Lower lobe of right lung (tissue), 2 donors: ENCODE results near the gene TXNDC17. TPM values are rescaled to one million over a fixed set of nuclear protein-coding genes. Genes with fewer than 3 reads are reported as not detected.

Experiments
- ATAC-seq, 2 donors: fragments of 200-7000 bp; cut with Tn5 transposase; one replicate each; pipeline ENCODE4 v1.9.1; 2020 to 2022; ENCODE audit warnings: mild to moderate bottlenecking in 2 of 2, moderate library complexity in 2 of 2
- DNase-seq: peaks from one replicate; pipeline ENCODE4 v3.0.0-alpha.2; 2020
- H3K27ac ChIP-seq: fragments of 200-600 bp; one replicate; pipeline ENCODE4 v1.8.0; 2022
- H3K27me3 ChIP-seq: fragments of 200-600 bp; one replicate; pipeline ENCODE4 v1.8.0; 2022; ENCODE audit warnings: low read depth
- H3K36me3 ChIP-seq: fragments of 200-600 bp; one replicate; pipeline ENCODE4 v1.8.0; 2022; ENCODE audit warnings: mild to moderate bottlenecking
- H3K4me1 ChIP-seq: fragments of 200-600 bp; one replicate; pipeline ENCODE4 v1.8.0; 2022
- H3K4me3 ChIP-seq: fragments of 200-600 bp; one replicate; pipeline ENCODE4 v1.8.0; 2022; ENCODE audit warnings: mild to moderate bottlenecking
- H3K9me3 ChIP-seq: fragments of 200-600 bp; one replicate; pipeline ENCODE4 v1.8.0; 2022
- CTCF ChIP-seq: fragments of 200-600 bp; IDR thresholded peaks from one replicate; pipeline ENCODE4 v1.8.0; 2022; ENCODE audit warnings: antibody characterized with exemption, mild to moderate bottlenecking
- intact Hi-C: fragments of 100-400 bp; cut with DNase I; formaldehyde crosslinking; loops from one replicate; pipeline ENCODE4 v1.11.0; 2022
- total RNA-seq: library from RNA; stranded (reverse); fragmentation: NEBNext Ultra II Directional; extraction: Animal tissue kit (Norgen Biotek cat#: 25700); gene quantifications from one replicate; pipeline ENCODE4 v1.2.1, GENCODE V29; 2021
- donor health status: DM: no; HTN: yes; CAD: no; lungs with severe emphysema.

TXNDC17 gene
- total RNA-seq, 1 donor from 2014 or later = 50.4 TPM

GRCh38 chr17:6670999-6671398 is 30.1 kb downstream of the TXNDC17 start:
- intact Hi-C loops = no loop called here
- no peak for DNase-seq

GRCh38 chr17:6671431-6671830 is 30.6 kb downstream of the TXNDC17 start:
- no peak for ATAC-seq
- Histone ChIP-seq H3K27ac (no peak overlapping the region), H3K36me3 (no peaks in the 10 kb centered on the region), H3K4me1 (no peaks in the 10 kb centered on the region), H3K27me3 (peaks cover 8% of the 10 kb centered on the region), H3K4me3 (no peak overlapping the region), H3K9me3 (no peaks in the 10 kb centered on the region)
- TF ChIP-seq CTCF = no peak
- DNase-seq = no peak
- intact Hi-C loops = no loop called here

More at GRCh38 chr17:6670999-6671398, 30.1 kb downstream of the TXNDC17 start:
- H3K9me3 ChIP-seq = no peaks in the 10 kb centered on the region
- no peak for ATAC-seq
- peaks cover 8% of the 10 kb centered on the region for H3K27me3 ChIP-seq
- H3K4me3 ChIP-seq = no peak overlapping the region
- H3K36me3 ChIP-seq = no peaks in the 10 kb centered on the region
- H3K4me1 ChIP-seq = no peaks in the 10 kb centered on the region
- no peak for TF ChIP-seq CTCF
- H3K27ac ChIP-seq = no peak overlapping the region

GRCh38 chr17:6674586-6674985 is 33.7 kb downstream of the TXNDC17 start:
- intact Hi-C loops = no loop called here
- Histone ChIP-seq H3K36me3 (no peaks in the 10 kb centered on the region), H3K4me1 (no peaks in the 10 kb centered on the region), H3K27me3 (peaks cover 25% of the 10 kb centered on the region), H3K4me3 (no peak overlapping the region), H3K9me3 (no peaks in the 10 kb centered on the region), H3K27ac (no peak overlapping the region)
- ATAC-seq = no peak
- no peak for DNase-seq
- no peak for TF ChIP-seq CTCF

- Histone ChIP-seq H3K27ac (no peak overlapping the region), H3K4me3 (no peak overlapping the region), H3K4me1 (no peaks in the 10 kb centered on the region), H3K9me3 (no peaks in the 10 kb centered on the region), H3K36me3 (no peaks in the 10 kb centered on the region), H3K27me3 (peaks cover 28% of the 10 kb centered on the region)
- DNase-seq (no peak), ATAC-seq (peak in 1 of 2 donors; percentile 35)
- TF ChIP-seq CTCF = no peak
- intact Hi-C loops = no loop called here
These were observed 34.5 kb downstream of the TXNDC17 start for GRCh38 chr17:6675201-6675825.

GRCh38 chr17:6676802-6677157 is 35.9 kb downstream of the TXNDC17 start:
- no peaks in the 10 kb centered on the region for H3K4me1 ChIP-seq
- H3K9me3 ChIP-seq = no peaks in the 10 kb centered on the region
- no peak for DNase-seq
- intact Hi-C loops = no loop called here
- peaks cover 28% of the 10 kb centered on the region for H3K27me3 ChIP-seq
- H3K27ac ChIP-seq = no peak overlapping the region
- H3K4me3 ChIP-seq = no peak overlapping the region
- TF ChIP-seq CTCF = no peak
- no peaks in the 10 kb centered on the region for H3K36me3 ChIP-seq
- no peak for ATAC-seq
